Measurements from ENCODE around the gene SENP1.

Gene SENP1

GRCh38 chr12:48024735-48025134, 81.1 kb downstream of the SENP1 start:
- Histone ChIP-seq H3K4me2 (ENCODE audit: low read depth, low read length, poor library complexity, severe bottlenecking) (no peak overlapping the region), H3K9me2 (replicated peaks; ENCODE audit: insufficient read depth, low read length) (no peaks in the 10 kb centered on the region), H3K9me3 (ENCODE audit: insufficient read depth, low read length) (no peaks in the 10 kb centered on the region), H3K36me3 (ENCODE audit: low read length) (no peaks in the 10 kb centered on the region), H3K79me2 (ENCODE audit: insufficient read depth, low read length) (no peaks in the 10 kb centered on the region), H2AFZ (ENCODE audit: low read depth, low read length, severe bottlenecking) (no peak overlapping the region), H3K9ac (ENCODE audit: low read length) (no peak overlapping the region), H3K27ac (ENCODE audit: low read depth, low read length) (no peak overlapping the region), H3K27me3 (ENCODE audit: low read length) (no peaks in the 10 kb centered on the region), H3F3A (ENCODE audit: insufficient read depth) (no peaks in the 10 kb centered on the region), H3K4me3 (ENCODE audit: insufficient read depth, low read length, poor library complexity, severe bottlenecking) (no peak overlapping the region), H4K20me1 (ENCODE audit: low read depth, low read length) (no peaks in the 10 kb centered on the region)
- no peak for TF ChIP-seq EZH2phosphoT487 (conservative IDR thresholded peaks at IDR 0.05; ENCODE audit: low read length)
- no peak for TF ChIP-seq CTCF (IDR thresholded peaks at IDR 0.05; ENCODE audit: insufficient read depth, low read length, poor library complexity, severe bottlenecking)

- no peaks in the 10 kb centered on the region for H3K36me3 ChIP-seq (ENCODE audit: low read length)
- H3K9ac ChIP-seq (ENCODE audit: low read length), result no peak overlapping the region
- no peaks in the 10 kb centered on the region for H3K27me3 ChIP-seq (ENCODE audit: low read length)
- H3F3A ChIP-seq (ENCODE audit: insufficient read depth), result no peaks in the 10 kb centered on the region
- TF ChIP-seq EZH2phosphoT487 (conservative IDR thresholded peaks at IDR 0.05; ENCODE audit: low read length), result no peak
- TF ChIP-seq CTCF (IDR thresholded peaks at IDR 0.05; ENCODE audit: insufficient read depth, low read length, poor library complexity, severe bottlenecking), result no peak
- no peaks in the 10 kb centered on the region for H4K20me1 ChIP-seq (ENCODE audit: low read depth, low read length)
- H3K27ac ChIP-seq (ENCODE audit: low read depth, low read length), result no peak overlapping the region
- H3K4me3 ChIP-seq (ENCODE audit: insufficient read depth, low read length, poor library complexity, severe bottlenecking), result no peak overlapping the region
- no peaks in the 10 kb centered on the region for H3K79me2 ChIP-seq (ENCODE audit: insufficient read depth, low read length)
- no peak overlapping the region for H3K4me2 ChIP-seq (ENCODE audit: low read depth, low read length, poor library complexity, severe bottlenecking)
- H3K9me2 ChIP-seq (replicated peaks; ENCODE audit: insufficient read depth, low read length), result no peaks in the 10 kb centered on the region
- no peak overlapping the region for H2AFZ ChIP-seq (ENCODE audit: low read depth, low read length, severe bottlenecking)
- H3K9me3 ChIP-seq (ENCODE audit: insufficient read depth, low read length), result no peaks in the 10 kb centered on the region
Measured at GRCh38 chr12:48023386-48023785, 82.5 kb downstream of the SENP1 start.

- H2AFZ ChIP-seq (ENCODE audit: low read depth, low read length, severe bottlenecking), result no peak overlapping the region
- H3K79me2 ChIP-seq (ENCODE audit: insufficient read depth, low read length), result no peaks in the 10 kb centered on the region
- H3K9me2 ChIP-seq (replicated peaks; ENCODE audit: insufficient read depth, low read length), result no peaks in the 10 kb centered on the region
- H3K4me3 ChIP-seq (ENCODE audit: insufficient read depth, low read length, poor library complexity, severe bottlenecking), result no peak overlapping the region
- no peak overlapping the region for H3K9ac ChIP-seq (ENCODE audit: low read length)
- H3K27ac ChIP-seq (ENCODE audit: low read depth, low read length), result no peak overlapping the region
- TF ChIP-seq CTCF (IDR thresholded peaks at IDR 0.05; ENCODE audit: insufficient read depth, low read length, poor library complexity, severe bottlenecking) (no peak), EZH2phosphoT487 (conservative IDR thresholded peaks at IDR 0.05; ENCODE audit: low read length) (no peak)
- no peaks in the 10 kb centered on the region for H3K36me3 ChIP-seq (ENCODE audit: low read length)
- H3K27me3 ChIP-seq (ENCODE audit: low read length), result no peaks in the 10 kb centered on the region
- H4K20me1 ChIP-seq (ENCODE audit: low read depth, low read length), result no peaks in the 10 kb centered on the region
- H3K4me2 ChIP-seq (ENCODE audit: low read depth, low read length, poor library complexity, severe bottlenecking), result no peak overlapping the region
- no peaks in the 10 kb centered on the region for H3F3A ChIP-seq (ENCODE audit: insufficient read depth)
- H3K9me3 ChIP-seq (ENCODE audit: insufficient read depth, low read length), result no peaks in the 10 kb centered on the region
Measured at GRCh38 chr12:48022676-48023385, 83.0 kb downstream of the SENP1 start.

Data from SU-DHL-6 (cell line).